ENCODE results near the gene RPTOR.

GRCh38 chr17:81013642-81014041 is 469.0 kb downstream of the RPTOR start:
- TF ChIP-seq CTCF (conservative IDR thresholded peaks at IDR 0.05 in 1 of 2, IDR thresholded peaks at IDR 0.05 in 1 of 2; ENCODE audit: low read depth in 1 of 2, low read length in 2 of 2) (no peak), EZH2 (IDR thresholded peaks at IDR 0.05; ENCODE audit: low read length, missing control alignments) (no peak)
